SK-N-SH (cell line): Measurements from ENCODE around the gene NECTIN1. TPM values are rescaled to one million over a fixed set of nuclear protein-coding genes. Genes with fewer than 3 reads are reported as not detected.

Experiments used
- CTCF ChIA-PET: fragments of 300-600, 350-600 bp; formaldehyde crosslinking; extraction: SDS; loops from one replicate; lab custom pipeline; 2021; lab: Yijun Ruan, JAX
- POLR2A ChIA-PET: fragments of 350-600 bp; sonication (Branson Sonifier 250); formaldehyde crosslinking; extraction: SDS; loops from one replicate; lab custom pipeline; 2020; ENCODE audit warnings: antibody characterized with exemption, inconsistent platforms; lab: Yijun Ruan, JAX
- DNase-seq: peaks from one replicate; pipeline ENCODE4 v3.0.0; 2012
- H2AFZ ChIP-seq: fragments of 200-600 bp; sonication (generic); 2 replicates; pipeline ENCODE4 v1.8.1; 2016; ENCODE audit warnings: antibody characterized with exemption, mild to moderate bottlenecking, low read depth
- H3F3A ChIP-seq: fragments of 200-600 bp; sonication (generic); replicated peaks from 2 replicates; pipeline ENCODE3; 2016; ENCODE audit warnings: antibody characterized with exemption, mild to moderate bottlenecking; ENCODE audit not compliant: insufficient read depth
- H3K27ac ChIP-seq, 2 experiments: fragments of 200-500 bp in 1 of 2; fragments of 200-600 bp in 1 of 2; sonication (Bioruptor generic) in 1 of 2; sonication (generic), shearing (Covaris generic) in 1 of 2; 2 replicates each; pipeline versions ENCODE4 v1.5.1 to v1.6.1; 2014 to 2016; ENCODE audit warnings: low read depth in 2 of 2, inconsistent platforms in 1 of 2, low read length in 1 of 2, mild to moderate bottlenecking in 1 of 2, mixed read lengths in 1 of 2
- H3K27me3 ChIP-seq: fragments of 200-600 bp; sonication (generic), shearing (Covaris generic); 2 replicates; pipeline ENCODE4 v1.6.1; 2016; ENCODE audit warnings: mixed run types; ENCODE audit not compliant: insufficient read depth
- H3K36me3 ChIP-seq, 2 experiments: fragments of 200-500 bp in 1 of 2; fragments of 200-600 bp in 1 of 2; sonication (Bioruptor generic) in 1 of 2; sonication (generic) in 1 of 2; replicated peaks in 1 of 2; 2 replicates each; pipeline versions ENCODE3 to v1.5.1; 2014 to 2016; ENCODE audit warnings: low read length in 1 of 2, mild to moderate bottlenecking in 1 of 2; ENCODE audit not compliant: insufficient read depth in 2 of 2, control insufficient read depth in 1 of 2
- H3K4me1 ChIP-seq, 2 experiments: fragments of 200-500 bp in 1 of 2; fragments of 200-600 bp in 1 of 2; sonication (Bioruptor generic) in 1 of 2; sonication (generic), shearing (Covaris generic) in 1 of 2; 2 replicates each; pipeline versions ENCODE4 v1.5.1 to v1.6.1; 2014 to 2016; ENCODE audit warnings: low read depth in 1 of 2, low read length in 1 of 2, mixed run types in 1 of 2; ENCODE audit not compliant: insufficient read depth in 2 of 2, control insufficient read depth in 1 of 2
- H3K4me2 ChIP-seq: fragments of 200-600 bp; sonication (generic), shearing (Covaris generic); 2 replicates; pipeline ENCODE4 v1.6.1; 2017; ENCODE audit warnings: mixed run types
- H3K4me3 ChIP-seq, 2 experiments: fragments of 200-500 bp in 1 of 2; fragments of 200-600 bp in 1 of 2; sonication (Bioruptor generic) in 1 of 2; sonication (generic), shearing (Covaris generic) in 1 of 2; 2 replicates each; pipeline versions ENCODE4 v1.5.1 to v1.8.1; 2014 to 2016; ENCODE audit warnings: low read depth in 2 of 2, inconsistent platforms in 1 of 2, low read length in 1 of 2, mild to moderate bottlenecking in 1 of 2, mixed read lengths in 1 of 2, moderate library complexity in 1 of 2
- H3K79me2 ChIP-seq: fragments of 200-600 bp; sonication (generic); 2 replicates; pipeline ENCODE4 v1.8.1; 2017; ENCODE audit warnings: mild to moderate bottlenecking; ENCODE audit not compliant: insufficient read depth
- H3K9ac ChIP-seq: fragments of 200-600 bp; sonication (generic); 2 replicates; pipeline ENCODE4 v1.6.1; 2017; ENCODE audit warnings: mixed run types
- H3K9me2 ChIP-seq: fragments of 200-600 bp; sonication (generic); 2 replicates; pipeline ENCODE4 v1.6.1; 2017; ENCODE audit warnings: mixed run types
- H3K9me3 ChIP-seq: fragments of 200-600 bp; sonication (generic); 2 replicates; pipeline ENCODE4 v1.6.1; 2017; ENCODE audit warnings: mixed run types, mild to moderate bottlenecking, moderate library complexity
- H4K20me1 ChIP-seq: fragments of 200-600 bp; sonication (generic); 2 replicates; pipeline ENCODE4 v1.6.1; 2017; ENCODE audit warnings: mild to moderate bottlenecking, mixed run types; ENCODE audit not compliant: insufficient read depth
- CHD2 ChIP-seq: fragments of 150-350 bp; IDR thresholded peaks from 2 replicates; pipeline ENCODE4 v1.6.1; 2018; ENCODE audit warnings: low read length; ENCODE audit not compliant: partially characterized antibody
- EP300 ChIP-seq, 2 experiments: IDR thresholded peaks; 2 replicates each; pipeline versions ENCODE4 v1.4.0 to v1.6.1; 2012; ENCODE audit warnings: borderline replicate concordance in 1 of 2, low read depth in 1 of 2, low read length in 1 of 2
- FOSL2 ChIP-seq: IDR thresholded peaks from 2 replicates; pipeline ENCODE4 v1.4.0; 2012; ENCODE audit warnings: low read depth, mild to moderate bottlenecking, moderate library complexity, borderline replicate concordance
- FOXJ3 ChIP-seq: sonication (generic); formaldehyde crosslinking; IDR thresholded peaks from 2 replicates; pipeline ENCODE4 v1.5.1; 2020; ENCODE audit warnings: mild to moderate bottlenecking, missing genetic modification reagents
- FOXM1 ChIP-seq: IDR thresholded peaks from 2 replicates; pipeline ENCODE4 v1.4.0; 2012; ENCODE audit warnings: low read depth, mild to moderate bottlenecking
- JUND ChIP-seq: IDR thresholded peaks from 2 replicates; pipeline ENCODE4 v1.4.0; 2012
- MEF2A ChIP-seq: IDR thresholded peaks from 2 replicates; pipeline ENCODE4 v1.4.0; 2012; ENCODE audit warnings: low read depth, borderline replicate concordance
- MXI1 ChIP-seq: IDR thresholded peaks from 2 replicates; pipeline ENCODE4 v1.6.1; 2012; ENCODE audit warnings: mild to moderate bottlenecking, low read depth, low read length, improper control_type of control experiment
- NFIC ChIP-seq: IDR thresholded peaks from 2 replicates; pipeline ENCODE4 v1.4.0; 2012; ENCODE audit warnings: borderline replicate concordance
- RAD21 ChIP-seq: IDR thresholded peaks from 2 replicates; pipeline ENCODE4 v1.6.1; 2012; ENCODE audit warnings: mild to moderate bottlenecking, low read length
- TCF12 ChIP-seq: IDR thresholded peaks from 2 replicates; pipeline ENCODE4 v1.4.0; 2012
- TEAD4 ChIP-seq: IDR thresholded peaks from 2 replicates; pipeline ENCODE4 v1.4.0; 2012; ENCODE audit warnings: mild to moderate bottlenecking, borderline replicate concordance; ENCODE audit not compliant: insufficient read depth
- WGBS: methylation state at CpG from one replicate; pipeline ENCODE4 v1.1.6; 2017; ENCODE audit warnings: low lambda C conversion rate; 5-methylcytosine and 5-hydroxymethylcytosine counted together
- polyA plus RNA-seq, 3 experiments: library from polyadenylated mRNA; depleted of rRNA; stranded (reverse); fragments of >200 nt; gene quantifications; 2 replicates each; pipeline ENCODE4 v1.2.3, GENCODE V29; 2012
- TF ChIP-seq, protein P1 (sequence below): fragments of 200-600 bp; sonication (generic); IDR thresholded peaks from 2 replicates; pipeline ENCODE4 v1.6.1; 2017; ENCODE audit warnings: antibody characterized with exemption, mild to moderate bottlenecking, moderate library complexity
- TF ChIP-seq, protein P2 (sequence below): IDR thresholded peaks from 2 replicates; pipeline ENCODE4 v1.6.1; 2012; ENCODE audit warnings: mild to moderate bottlenecking, low read depth, low read length, moderate library complexity
- TF ChIP-seq, protein P3 (sequence below): IDR thresholded peaks from 2 replicates; pipeline ENCODE4 v1.4.0; 2012; ENCODE audit warnings: low read depth, borderline replicate concordance
- TF ChIP-seq, protein P4 (sequence below): IDR thresholded peaks from 2 replicates; pipeline ENCODE4; 2012

Gene NECTIN1
- polyA plus RNA-seq, 1 of the 3 experiments (the other 2 are of a cell fraction): 9.1 TPM

DNA sequence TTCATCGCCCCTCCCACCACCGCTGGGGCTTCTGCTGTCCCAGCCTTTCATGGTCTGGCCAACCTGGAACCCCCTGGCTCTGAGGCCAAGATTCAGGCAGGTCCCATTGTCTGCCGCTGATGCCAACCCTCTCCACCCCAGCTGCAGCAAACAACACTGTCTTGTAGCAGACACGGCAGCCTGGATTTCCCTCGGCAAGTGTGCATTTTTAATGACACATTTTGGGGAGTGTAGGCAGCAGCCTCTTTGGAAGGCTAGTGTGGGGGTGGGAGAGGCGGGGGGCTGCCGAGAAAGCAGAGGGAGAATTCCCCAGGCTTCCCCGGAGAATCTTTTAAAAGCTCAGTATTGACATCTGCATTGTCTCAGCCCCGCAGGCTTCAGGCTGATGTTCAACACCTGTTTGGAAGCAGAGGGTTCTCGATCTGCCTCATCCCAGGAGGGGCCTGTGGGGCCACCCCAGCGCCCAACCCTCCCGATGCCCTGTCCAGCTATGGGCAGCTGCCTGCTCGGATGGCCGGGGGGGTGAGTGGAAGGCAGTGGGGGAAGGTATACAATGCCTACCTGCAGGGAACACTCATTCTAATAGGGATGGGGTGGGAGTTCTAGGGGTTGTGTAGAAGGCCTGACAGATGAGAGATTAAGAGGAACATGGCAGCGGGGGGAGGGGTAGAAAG, 41.5 kb downstream of the NECTIN1 start:
- ChIA-PET POLR2A (no interaction called here), CTCF (interaction anchor here (2.4 to 3.2 kb wide), 3 partner anchors 11 to 420 kb away, joined by 4 to 17 read pairs (median 11); no protein-coding TSS in a partner anchor)
- WGBS: 78% methylated on average over 15 of the region's 15 CpGs

DNA sequence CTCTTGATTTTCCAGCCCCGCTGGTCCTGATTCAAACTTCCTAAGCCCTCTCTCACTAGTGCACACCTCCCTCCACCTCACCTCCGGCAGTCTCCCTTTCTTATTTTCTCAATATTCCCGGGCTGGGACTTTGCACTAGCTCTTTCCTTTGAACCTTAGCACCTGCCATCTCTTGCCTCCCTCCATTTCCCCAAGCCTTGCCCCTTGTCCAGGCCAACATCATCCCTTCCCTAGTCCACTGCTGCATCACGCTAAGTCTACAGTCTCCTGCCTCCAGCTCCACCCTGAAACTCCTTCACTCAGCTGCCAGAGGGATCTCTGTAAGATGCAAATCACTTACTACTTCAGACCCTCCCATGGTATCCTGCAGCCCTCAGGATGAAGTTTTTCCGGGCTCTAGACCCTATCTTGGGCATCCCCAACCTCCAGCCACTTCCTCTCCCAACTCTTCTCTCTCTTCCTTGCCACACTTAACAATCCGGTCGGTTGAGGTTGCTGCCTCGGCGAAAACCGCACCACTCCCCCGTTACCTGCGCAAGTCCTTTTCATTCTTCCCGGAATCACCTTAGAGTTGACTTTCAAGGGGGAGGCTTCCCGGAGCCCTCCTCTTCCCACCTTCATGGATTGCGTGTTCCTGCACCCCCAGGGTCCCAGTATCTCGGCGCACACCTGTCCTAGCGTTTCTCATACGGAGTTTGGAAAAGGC, 42.7 kb downstream of the NECTIN1 start:
- TF ChIP-seq FOXM1 (no peak), FOXJ3 (CRISPR knock-in tag) (no peak), TEAD4 (no peak), NFIC (no peak), TCF12 (no peak), MXI1 (no peak), FOSL2 (no peak), RAD21 (no peak), CHD2 (no peak)
- TF ChIP-seq, protein P1, sequence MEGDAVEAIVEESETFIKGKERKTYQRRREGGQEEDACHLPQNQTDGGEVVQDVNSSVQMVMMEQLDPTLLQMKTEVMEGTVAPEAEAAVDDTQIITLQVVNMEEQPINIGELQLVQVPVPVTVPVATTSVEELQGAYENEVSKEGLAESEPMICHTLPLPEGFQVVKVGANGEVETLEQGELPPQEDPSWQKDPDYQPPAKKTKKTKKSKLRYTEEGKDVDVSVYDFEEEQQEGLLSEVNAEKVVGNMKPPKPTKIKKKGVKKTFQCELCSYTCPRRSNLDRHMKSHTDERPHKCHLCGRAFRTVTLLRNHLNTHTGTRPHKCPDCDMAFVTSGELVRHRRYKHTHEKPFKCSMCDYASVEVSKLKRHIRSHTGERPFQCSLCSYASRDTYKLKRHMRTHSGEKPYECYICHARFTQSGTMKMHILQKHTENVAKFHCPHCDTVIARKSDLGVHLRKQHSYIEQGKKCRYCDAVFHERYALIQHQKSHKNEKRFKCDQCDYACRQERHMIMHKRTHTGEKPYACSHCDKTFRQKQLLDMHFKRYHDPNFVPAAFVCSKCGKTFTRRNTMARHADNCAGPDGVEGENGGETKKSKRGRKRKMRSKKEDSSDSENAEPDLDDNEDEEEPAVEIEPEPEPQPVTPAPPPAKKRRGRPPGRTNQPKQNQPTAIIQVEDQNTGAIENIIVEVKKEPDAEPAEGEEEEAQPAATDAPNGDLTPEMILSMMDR: no peak
- TF ChIP-seq, protein P2, sequence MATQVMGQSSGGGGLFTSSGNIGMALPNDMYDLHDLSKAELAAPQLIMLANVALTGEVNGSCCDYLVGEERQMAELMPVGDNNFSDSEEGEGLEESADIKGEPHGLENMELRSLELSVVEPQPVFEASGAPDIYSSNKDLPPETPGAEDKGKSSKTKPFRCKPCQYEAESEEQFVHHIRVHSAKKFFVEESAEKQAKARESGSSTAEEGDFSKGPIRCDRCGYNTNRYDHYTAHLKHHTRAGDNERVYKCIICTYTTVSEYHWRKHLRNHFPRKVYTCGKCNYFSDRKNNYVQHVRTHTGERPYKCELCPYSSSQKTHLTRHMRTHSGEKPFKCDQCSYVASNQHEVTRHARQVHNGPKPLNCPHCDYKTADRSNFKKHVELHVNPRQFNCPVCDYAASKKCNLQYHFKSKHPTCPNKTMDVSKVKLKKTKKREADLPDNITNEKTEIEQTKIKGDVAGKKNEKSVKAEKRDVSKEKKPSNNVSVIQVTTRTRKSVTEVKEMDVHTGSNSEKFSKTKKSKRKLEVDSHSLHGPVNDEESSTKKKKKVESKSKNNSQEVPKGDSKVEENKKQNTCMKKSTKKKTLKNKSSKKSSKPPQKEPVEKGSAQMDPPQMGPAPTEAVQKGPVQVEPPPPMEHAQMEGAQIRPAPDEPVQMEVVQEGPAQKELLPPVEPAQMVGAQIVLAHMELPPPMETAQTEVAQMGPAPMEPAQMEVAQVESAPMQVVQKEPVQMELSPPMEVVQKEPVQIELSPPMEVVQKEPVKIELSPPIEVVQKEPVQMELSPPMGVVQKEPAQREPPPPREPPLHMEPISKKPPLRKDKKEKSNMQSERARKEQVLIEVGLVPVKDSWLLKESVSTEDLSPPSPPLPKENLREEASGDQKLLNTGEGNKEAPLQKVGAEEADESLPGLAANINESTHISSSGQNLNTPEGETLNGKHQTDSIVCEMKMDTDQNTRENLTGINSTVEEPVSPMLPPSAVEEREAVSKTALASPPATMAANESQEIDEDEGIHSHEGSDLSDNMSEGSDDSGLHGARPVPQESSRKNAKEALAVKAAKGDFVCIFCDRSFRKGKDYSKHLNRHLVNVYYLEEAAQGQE: no peak
- TF ChIP-seq, protein P3, sequence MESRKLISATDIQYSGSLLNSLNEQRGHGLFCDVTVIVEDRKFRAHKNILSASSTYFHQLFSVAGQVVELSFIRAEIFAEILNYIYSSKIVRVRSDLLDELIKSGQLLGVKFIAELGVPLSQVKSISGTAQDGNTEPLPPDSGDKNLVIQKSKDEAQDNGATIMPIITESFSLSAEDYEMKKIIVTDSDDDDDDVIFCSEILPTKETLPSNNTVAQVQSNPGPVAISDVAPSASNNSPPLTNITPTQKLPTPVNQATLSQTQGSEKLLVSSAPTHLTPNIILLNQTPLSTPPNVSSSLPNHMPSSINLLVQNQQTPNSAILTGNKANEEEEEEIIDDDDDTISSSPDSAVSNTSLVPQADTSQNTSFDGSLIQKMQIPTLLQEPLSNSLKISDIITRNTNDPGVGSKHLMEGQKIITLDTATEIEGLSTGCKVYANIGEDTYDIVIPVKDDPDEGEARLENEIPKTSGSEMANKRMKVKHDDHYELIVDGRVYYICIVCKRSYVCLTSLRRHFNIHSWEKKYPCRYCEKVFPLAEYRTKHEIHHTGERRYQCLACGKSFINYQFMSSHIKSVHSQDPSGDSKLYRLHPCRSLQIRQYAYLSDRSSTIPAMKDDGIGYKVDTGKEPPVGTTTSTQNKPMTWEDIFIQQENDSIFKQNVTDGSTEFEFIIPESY: no peak
- Histone ChIP-seq H3K27me3 (no peaks in the 10 kb centered on the region), H3F3A (no peaks in the 10 kb centered on the region), H3K9me2 (no peaks in the 10 kb centered on the region), H3K9ac (no peak overlapping the region), H3K79me2 (no peaks in the 10 kb centered on the region; the same call in 1 of the 2 replicates), H2AFZ (no peak overlapping the region), H3K9me3 (no peaks in the 10 kb centered on the region), H4K20me1 (no peaks in the 10 kb centered on the region), H3K4me3 (no peak overlapping the region), H3K27ac (peak overlapping the region in 1 of 2 experiments; percentile 97; a peak in 2 of 4 replicates), H3K36me3 (no peaks in the 10 kb centered on the region), H3K4me2 (no peak overlapping the region), H3K4me1 (peaks cover 15 to 97% of the 10 kb centered on the region in 2 experiments)
- ChIA-PET POLR2A (interaction anchor here (1.1 kb wide), 1 partner anchor 93 kb away, joined by 4 read pairs; no protein-coding TSS in a partner anchor), CTCF (interaction anchor here (0.8 to 3.0 kb wide), 7 partner anchors 14 to 422 kb away, joined by 3 to 14 read pairs (median 4); partner anchors contain the start of gene NECTIN1)
- 95% methylated on average over 19 of the region's 19 CpGs for WGBS
- DNase-seq: no peak

More for the DNA sequence above, 41.5 kb downstream of the NECTIN1 start:
- Histone ChIP-seq H2AFZ (no peak overlapping the region), H3K27me3 (no peaks in the 10 kb centered on the region), H3K36me3 (no peaks in the 10 kb centered on the region), H3K4me3 (no peak overlapping the region), H3K4me2 (no peak overlapping the region), H3K79me2 (no peaks in the 10 kb centered on the region; the same call in 1 of the 2 replicates), H3K9ac (no peak overlapping the region), H3K27ac (peak overlapping the region in 1 of 2 experiments; percentile 1; a peak in 2 of 4 replicates), H3K4me1 (peaks cover 15 to 97% of the 10 kb centered on the region in 2 experiments), H4K20me1 (no peaks in the 10 kb centered on the region), H3K9me2 (no peaks in the 10 kb centered on the region), H3K9me3 (no peaks in the 10 kb centered on the region), H3F3A (no peaks in the 10 kb centered on the region)
- DNase-seq: no peak
- no peak for TF ChIP-seq CHD2
- no peak for TF ChIP-seq EP300 (IDR thresholded peaks at IDR 0.05; ENCODE audit: borderline replicate concordance in 1 of 2, low read depth in 1 of 2, low read length in 1 of 2)
- TF ChIP-seq MEF2A: no peak
- TF ChIP-seq TCF12: no peak
- TF ChIP-seq FOXJ3 (CRISPR knock-in tag): no peak
- no peak for TF ChIP-seq JUND
- TF ChIP-seq RAD21: no peak
- TF ChIP-seq, protein P4, sequence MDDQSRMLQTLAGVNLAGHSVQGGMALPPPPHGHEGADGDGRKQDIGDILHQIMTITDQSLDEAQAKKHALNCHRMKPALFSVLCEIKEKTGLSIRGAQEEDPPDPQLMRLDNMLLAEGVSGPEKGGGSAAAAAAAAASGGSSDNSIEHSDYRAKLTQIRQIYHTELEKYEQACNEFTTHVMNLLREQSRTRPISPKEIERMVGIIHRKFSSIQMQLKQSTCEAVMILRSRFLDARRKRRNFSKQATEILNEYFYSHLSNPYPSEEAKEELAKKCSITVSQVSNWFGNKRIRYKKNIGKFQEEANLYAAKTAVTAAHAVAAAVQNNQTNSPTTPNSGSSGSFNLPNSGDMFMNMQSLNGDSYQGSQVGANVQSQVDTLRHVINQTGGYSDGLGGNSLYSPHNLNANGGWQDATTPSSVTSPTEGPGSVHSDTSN: no peak
